SH-SY5Y (cell line): ENCODE results near the gene CEBPG.

Source experiments
- GATA2 ChIP-seq: IDR thresholded peaks from 2 replicates; pipeline ENCODE4 v1.6.1; 2011; ENCODE audit warnings: mild to moderate bottlenecking, low read depth, low read length
- GATA3 ChIP-seq: IDR thresholded peaks from 2 replicates; pipeline ENCODE4 v1.6.1; 2011; ENCODE audit warnings: low read depth, mild to moderate bottlenecking, low read length, moderate library complexity

GRCh38 chr19:33388725-33389420, 15.4 kb downstream of the CEBPG start:
- no peak for TF ChIP-seq GATA2
- TF ChIP-seq GATA3, result no peak
